Suprapubic skin (tissue), 3 donors: Measurements from ENCODE around the gene FKBP8.
"Not testable (repeated sequence)": the region's sequence is repeated elsewhere in the genome, so short reads cannot be mapped to it uniquely, and the experiment has no call there.

ENCODE experiments used
- POLR2A ChIP-seq, 2 donors: fragments of 450-650 bp; IDR thresholded peaks; one replicate each; pipeline ENCODE4 v1.6.1; 2017; ENCODE audit warnings: antibody characterized with exemption in 2 of 2, mild to moderate bottlenecking in 2 of 2, moderate library complexity in 2 of 2
- TF ChIP-seq, protein P1 (sequence below), 2 donors: fragments of 200-600 bp in 1 of 2; fragments of 450-650 bp in 1 of 2; sonication (generic) in 1 of 2; IDR thresholded peaks; one replicate each; pipeline ENCODE4 v1.5.1; 2016 to 2019; ENCODE audit warnings: antibody characterized with exemption in 2 of 2, mild to moderate bottlenecking in 1 of 2, moderate library complexity in 1 of 2

DNA sequence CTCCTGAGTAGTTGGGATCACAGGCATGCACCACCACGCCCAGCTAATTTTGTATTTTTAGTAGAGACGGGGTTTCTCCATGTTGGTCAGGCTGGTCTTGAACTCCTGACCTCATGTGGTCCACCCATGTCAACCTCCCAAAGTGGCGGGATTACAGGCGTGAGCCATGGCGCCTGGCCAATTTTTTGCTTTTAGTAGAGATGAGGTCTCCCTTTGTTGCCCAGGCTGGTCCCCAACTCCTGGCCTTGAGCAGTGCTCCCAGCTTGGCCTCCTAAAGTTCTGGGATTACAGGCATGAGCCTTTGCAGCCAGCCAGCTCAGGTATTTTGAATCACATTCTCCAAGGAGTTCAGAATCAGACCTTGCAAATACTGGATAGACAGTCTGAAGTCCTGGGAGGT lies 49.4 kb upstream of the FKBP8 start:
- TF ChIP-seq, protein P1, sequence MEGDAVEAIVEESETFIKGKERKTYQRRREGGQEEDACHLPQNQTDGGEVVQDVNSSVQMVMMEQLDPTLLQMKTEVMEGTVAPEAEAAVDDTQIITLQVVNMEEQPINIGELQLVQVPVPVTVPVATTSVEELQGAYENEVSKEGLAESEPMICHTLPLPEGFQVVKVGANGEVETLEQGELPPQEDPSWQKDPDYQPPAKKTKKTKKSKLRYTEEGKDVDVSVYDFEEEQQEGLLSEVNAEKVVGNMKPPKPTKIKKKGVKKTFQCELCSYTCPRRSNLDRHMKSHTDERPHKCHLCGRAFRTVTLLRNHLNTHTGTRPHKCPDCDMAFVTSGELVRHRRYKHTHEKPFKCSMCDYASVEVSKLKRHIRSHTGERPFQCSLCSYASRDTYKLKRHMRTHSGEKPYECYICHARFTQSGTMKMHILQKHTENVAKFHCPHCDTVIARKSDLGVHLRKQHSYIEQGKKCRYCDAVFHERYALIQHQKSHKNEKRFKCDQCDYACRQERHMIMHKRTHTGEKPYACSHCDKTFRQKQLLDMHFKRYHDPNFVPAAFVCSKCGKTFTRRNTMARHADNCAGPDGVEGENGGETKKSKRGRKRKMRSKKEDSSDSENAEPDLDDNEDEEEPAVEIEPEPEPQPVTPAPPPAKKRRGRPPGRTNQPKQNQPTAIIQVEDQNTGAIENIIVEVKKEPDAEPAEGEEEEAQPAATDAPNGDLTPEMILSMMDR (IDR thresholded peaks at IDR 0.05): not testable (repeated sequence)
- TF ChIP-seq POLR2A (IDR thresholded peaks at IDR 0.05): not testable (repeated sequence)
